Measurements from ENCODE around the gene ADAMTSL2.

DNA sequence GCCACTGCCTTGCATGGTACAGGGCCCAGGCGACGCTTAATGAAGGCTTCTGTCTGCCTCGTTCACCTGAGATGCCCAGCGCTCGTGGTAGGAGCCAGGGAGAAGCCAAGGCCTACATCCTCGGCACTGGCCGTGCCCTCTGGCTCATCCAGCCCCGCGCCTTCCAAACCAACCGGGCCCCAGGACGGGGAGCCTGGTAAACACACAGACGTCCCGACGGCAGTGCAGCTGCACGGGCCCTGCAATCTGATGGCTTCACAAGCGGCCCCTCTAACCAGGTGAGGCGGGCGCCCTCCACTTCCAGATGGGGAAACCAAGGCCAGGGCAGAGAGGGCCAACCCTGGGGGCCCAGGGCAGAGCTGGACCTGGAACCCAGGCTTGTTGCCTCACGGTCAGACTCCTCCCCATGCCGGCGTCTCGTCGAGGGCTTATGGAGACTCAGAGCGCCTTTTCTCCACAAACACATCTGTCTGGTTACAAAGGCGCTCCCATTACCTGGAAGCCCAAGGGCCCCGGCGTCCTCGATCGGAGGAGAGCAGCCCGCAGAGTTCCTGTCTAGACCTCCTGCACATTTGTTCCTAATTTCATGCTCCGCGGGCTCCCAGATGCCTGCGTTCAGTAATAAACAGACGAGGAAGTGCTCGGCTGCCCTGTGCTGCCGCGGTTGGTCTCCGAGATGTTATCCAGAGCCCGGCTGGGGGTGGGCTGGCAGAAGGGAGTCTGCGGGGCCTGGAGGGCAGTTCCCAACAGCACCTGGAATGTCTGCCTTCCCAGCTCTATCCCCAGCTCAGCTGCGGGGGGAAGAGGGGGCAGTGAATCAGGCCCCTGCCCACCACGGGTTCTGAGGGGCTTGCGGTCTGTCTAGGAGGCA lies 51.2 kb downstream of the ADAMTSL2 start:
- TF ChIP-seq CTCF (IDR thresholded peaks at IDR 0.05) (no peak), POLR2AphosphoS5 (IDR thresholded peaks at IDR 0.05) (no peak), POLR2A (IDR thresholded peaks at IDR 0.05) (no peak), EP300 (IDR thresholded peaks at IDR 0.05; ENCODE audit: low read depth) (no peak)
